Large intestine (tissue), 3 donors: ENCODE measurements around the gene DYSF. TPM values are rescaled to one million over a fixed set of nuclear protein-coding genes. Genes with fewer than 3 reads are reported as not detected.

Experiments used
- DNase-seq, 2 donors: peaks; one replicate each; pipeline versions ENCODE4 v3.0.0 to v3.0.0-alpha.2; 2013
- H3K27ac ChIP-seq: one replicate; pipeline ENCODE4 v1.5.1; 2013; ENCODE audit warnings: low read length
- H3K27me3 ChIP-seq: 2 replicates; pipeline ENCODE4 v1.6.1; 2013; ENCODE audit warnings: low read length; ENCODE audit not compliant: control insufficient read depth, insufficient read depth
- H3K36me3 ChIP-seq: 2 replicates; pipeline ENCODE4 v1.6.1; 2013; ENCODE audit warnings: low read length; ENCODE audit not compliant: control insufficient read depth, insufficient read depth
- H3K4me1 ChIP-seq: one replicate; pipeline ENCODE4 v1.6.1; 2013; ENCODE audit warnings: low read length; ENCODE audit not compliant: control insufficient read depth, insufficient read depth
- H3K4me3 ChIP-seq: one replicate; pipeline ENCODE4 v1.5.1; 2013; ENCODE audit warnings: low read length
- H3K9me3 ChIP-seq: one replicate; pipeline ENCODE4 v1.6.1; 2013; ENCODE audit warnings: mild to moderate bottlenecking, low read depth, low read length, moderate library complexity; ENCODE audit not compliant: control insufficient read depth
- WGBS: methylation state at CpG from one replicate; pipeline ENCODE4 v1.1.5; 2013; ENCODE audit warnings: low lambda C conversion rate; ENCODE audit not compliant: insufficient coverage; 5-methylcytosine and 5-hydroxymethylcytosine counted together
- polyA plus RNA-seq: library from polyadenylated mRNA; unstranded; fragments of 120-200 nt; gene quantifications from one replicate; pipeline ENCODE4 v1.2.1, GENCODE V29; 2013

Gene DYSF
- polyA plus RNA-seq, 1 donor, result 6.3 TPM

GRCh38 chr2:71683666-71684065 lies 230.3 kb downstream of the DYSF start:
- WGBS, result no CpG with 5 or more reads among the region's 1 CpG

GRCh38 chr2:71684226-71685072 lies 231.1 kb downstream of the DYSF start:
- no peak for DNase-seq
- Histone ChIP-seq H3K27me3 (no peaks in the 10 kb centered on the region), H3K27ac (no peak overlapping the region), H3K36me3 (no peaks in the 10 kb centered on the region), H3K9me3 (no peaks in the 10 kb centered on the region), H3K4me1 (no peaks in the 10 kb centered on the region), H3K4me3 (no peak overlapping the region)
- WGBS, result no CpG with 5 or more reads among the region's 13 CpGs

More at GRCh38 chr2:71683666-71684065, 230.3 kb downstream of the DYSF start:
- Histone ChIP-seq H3K4me3 (no peak overlapping the region), H3K36me3 (no peaks in the 10 kb centered on the region), H3K4me1 (no peaks in the 10 kb centered on the region), H3K27ac (no peak overlapping the region), H3K9me3 (no peaks in the 10 kb centered on the region), H3K27me3 (no peaks in the 10 kb centered on the region)
- DNase-seq, result no peak

GRCh38 chr2:71685073-71685848 lies 231.9 kb downstream of the DYSF start:
- no peaks in the 10 kb centered on the region for H3K27me3 ChIP-seq
- H3K4me1 ChIP-seq, result no peaks in the 10 kb centered on the region
- DNase-seq, result no peak
- no CpG with 5 or more reads among the region's 10 CpGs for WGBS
- H3K9me3 ChIP-seq, result no peaks in the 10 kb centered on the region
- H3K36me3 ChIP-seq, result no peaks in the 10 kb centered on the region
- no peak overlapping the region for H3K4me3 ChIP-seq
- no peak overlapping the region for H3K27ac ChIP-seq

- no peaks in the 10 kb centered on the region for H3K9me3 ChIP-seq
- H3K36me3 ChIP-seq, result no peaks in the 10 kb centered on the region
- no peak for DNase-seq
- no peaks in the 10 kb centered on the region for H3K27me3 ChIP-seq
- H3K27ac ChIP-seq, result no peak overlapping the region
- no peak overlapping the region for H3K4me3 ChIP-seq
- H3K4me1 ChIP-seq, result no peaks in the 10 kb centered on the region
- no CpG with 5 or more reads among the region's 13 CpGs for WGBS
Observed at GRCh38 chr2:71685941-71686611, 232.7 kb downstream of the DYSF start.

GRCh38 chr2:71686781-71687180 lies 233.4 kb downstream of the DYSF start:
- no peak for DNase-seq
- no peak overlapping the region for H3K4me3 ChIP-seq
- H3K27me3 ChIP-seq, result peaks cover 3% of the 10 kb centered on the region
- no peaks in the 10 kb centered on the region for H3K9me3 ChIP-seq
- no peaks in the 10 kb centered on the region for H3K4me1 ChIP-seq
- WGBS, result no CpG with 5 or more reads among the region's 6 CpGs
- H3K36me3 ChIP-seq, result no peaks in the 10 kb centered on the region
- no peak overlapping the region for H3K27ac ChIP-seq

- Histone ChIP-seq H3K4me1 (no peaks in the 10 kb centered on the region), H3K27me3 (peaks cover 7% of the 10 kb centered on the region), H3K9me3 (no peaks in the 10 kb centered on the region), H3K27ac (no peak overlapping the region), H3K4me3 (no peak overlapping the region), H3K36me3 (no peaks in the 10 kb centered on the region)
- no CpG with 5 or more reads among the region's 10 CpGs for WGBS
- DNase-seq, result no peak
Observed at GRCh38 chr2:71687412-71687811, 234.1 kb downstream of the DYSF start.

GRCh38 chr2:71688530-71688929 lies 235.2 kb downstream of the DYSF start:
- DNase-seq, result no peak
- Histone ChIP-seq H3K4me3 (no peak overlapping the region), H3K27me3 (peaks cover 7% of the 10 kb centered on the region), H3K9me3 (no peaks in the 10 kb centered on the region), H3K27ac (no peak overlapping the region), H3K36me3 (no peaks in the 10 kb centered on the region), H3K4me1 (no peaks in the 10 kb centered on the region)
- WGBS, result no CpG with 5 or more reads among the region's 7 CpGs

GRCh38 chr2:71689393-71689792 lies 236.0 kb downstream of the DYSF start:
- H3K4me1 ChIP-seq, result no peaks in the 10 kb centered on the region
- H3K9me3 ChIP-seq, result no peaks in the 10 kb centered on the region
- H3K27me3 ChIP-seq, result peaks cover 7% of the 10 kb centered on the region
- no peak for DNase-seq
- no peaks in the 10 kb centered on the region for H3K36me3 ChIP-seq
- no peak overlapping the region for H3K4me3 ChIP-seq
- no CpG with 5 or more reads among the region's 2 CpGs for WGBS
- H3K27ac ChIP-seq, result no peak overlapping the region

GRCh38 chr2:71689968-71690834 lies 236.8 kb downstream of the DYSF start:
- peaks cover 7% of the 10 kb centered on the region for H3K27me3 ChIP-seq
- H3K9me3 ChIP-seq, result no peaks in the 10 kb centered on the region
- H3K36me3 ChIP-seq, result no peaks in the 10 kb centered on the region
- WGBS, result 87% methylated on average over 5 of the region's 21 CpGs
- no peaks in the 10 kb centered on the region for H3K4me1 ChIP-seq
- H3K4me3 ChIP-seq, result no peak overlapping the region
- no peak for DNase-seq
- no peak overlapping the region for H3K27ac ChIP-seq
